Stimulated activated naive CD4-positive, alpha-beta T cell (primary cell): ENCODE results near the gene GPRIN1.
"Not testable (repeated sequence)": the region's sequence is repeated elsewhere in the genome, so short reads cannot be mapped to it uniquely, and the experiment has no call there.

Source experiments
- DNase-seq, 6 experiments: peaks; one replicate each; lab custom pipeline; 2025; lab: John Stamatoyannopoulos, UW

The GPRIN1 gene

DNA sequence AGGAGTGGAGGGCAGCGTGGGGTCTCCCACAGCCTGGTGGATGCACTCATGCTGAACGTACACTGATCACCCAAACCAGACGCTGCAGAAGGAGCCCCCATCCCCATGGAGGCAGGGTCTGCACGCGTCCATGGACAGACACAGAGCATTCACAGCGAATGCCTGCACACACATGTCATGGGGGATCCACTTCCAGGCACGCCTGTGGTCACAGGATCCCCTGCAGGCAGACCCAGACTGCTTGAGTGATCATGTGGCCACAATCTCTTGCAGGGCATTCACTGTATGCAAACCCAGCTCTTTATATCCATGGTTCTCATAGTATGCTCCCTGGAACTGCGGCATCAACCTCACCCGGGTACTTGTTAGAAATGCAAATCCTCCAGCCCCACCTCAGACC, 15.0 kb upstream of the GPRIN1 start:
- DNase-seq: no peak

DNA sequence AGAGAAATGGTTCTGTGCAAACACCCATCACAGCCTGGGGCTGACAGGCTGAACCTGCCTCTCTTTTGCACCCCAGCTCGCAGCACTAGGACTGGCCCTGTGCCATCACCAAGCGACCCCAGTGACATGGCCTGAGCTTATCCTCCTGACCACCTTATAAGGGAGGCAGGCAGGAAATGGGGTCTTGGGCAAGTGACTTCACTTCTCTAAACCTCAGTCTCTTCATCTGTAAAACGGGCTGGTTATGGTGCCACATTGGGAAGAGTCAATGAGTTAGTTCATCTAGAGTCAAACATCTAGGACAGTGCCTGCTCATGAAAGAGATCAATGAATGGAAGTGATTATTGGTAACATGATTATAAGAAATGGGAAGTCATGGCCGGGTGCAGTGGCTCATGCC, 14.2 kb upstream of the GPRIN1 start:
- DNase-seq: no peak

DNA sequence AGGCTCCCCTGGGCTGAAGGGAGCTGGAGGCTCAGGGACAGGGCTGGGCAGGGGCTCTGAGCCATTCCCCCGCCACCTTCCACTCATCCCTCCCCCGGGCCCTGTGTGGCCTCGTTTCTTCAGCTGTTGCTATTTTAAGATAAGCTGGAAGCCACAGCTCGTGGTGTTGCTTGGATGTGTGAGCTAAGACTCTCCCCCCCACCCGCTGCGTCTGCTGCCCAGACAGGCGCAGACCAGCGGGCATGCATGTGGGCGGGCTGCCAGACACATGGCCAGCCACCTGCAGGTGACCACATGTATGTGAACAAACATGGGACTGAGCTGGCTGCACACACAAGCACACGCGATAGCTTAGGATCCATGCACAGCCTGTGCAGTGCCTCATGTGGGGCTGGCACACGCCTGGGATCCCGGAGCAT, 11.7 kb upstream of the GPRIN1 start:
- no peak for DNase-seq

DNA sequence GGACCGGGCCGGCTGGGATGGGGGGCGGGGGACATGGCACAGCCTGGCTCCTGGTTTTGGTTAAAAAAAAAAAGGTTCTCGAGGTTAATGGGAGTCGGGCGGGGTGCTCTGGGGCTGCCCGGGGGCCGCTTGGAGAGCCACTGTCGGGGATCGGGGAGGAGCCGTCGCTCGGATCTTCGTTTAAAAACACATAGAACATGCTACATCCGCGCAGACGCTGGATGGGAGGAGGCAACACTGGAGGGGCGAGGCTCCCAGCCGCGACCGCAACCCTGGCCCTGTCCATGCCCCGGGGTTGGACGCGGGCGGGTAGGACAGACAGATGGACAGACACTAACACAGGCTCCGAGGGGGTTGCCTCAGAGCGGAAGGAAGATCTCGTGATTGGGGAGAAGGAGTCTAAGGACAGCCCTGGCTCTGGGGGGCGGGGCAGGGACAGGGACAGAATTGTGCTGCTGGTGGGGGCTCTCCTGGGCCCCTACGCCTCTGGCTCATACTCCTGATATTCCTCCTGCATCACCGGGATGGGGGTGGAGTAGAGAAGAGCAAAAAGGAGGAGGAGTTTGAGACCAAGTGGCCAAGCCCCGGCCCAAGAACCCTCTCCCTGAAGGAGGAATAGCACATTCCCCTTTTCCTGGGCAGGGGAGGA, 10.5 kb upstream of the GPRIN1 start:
- peak in 2 of 6 experiments; percentile 10 to 27 for DNase-seq

DNA sequence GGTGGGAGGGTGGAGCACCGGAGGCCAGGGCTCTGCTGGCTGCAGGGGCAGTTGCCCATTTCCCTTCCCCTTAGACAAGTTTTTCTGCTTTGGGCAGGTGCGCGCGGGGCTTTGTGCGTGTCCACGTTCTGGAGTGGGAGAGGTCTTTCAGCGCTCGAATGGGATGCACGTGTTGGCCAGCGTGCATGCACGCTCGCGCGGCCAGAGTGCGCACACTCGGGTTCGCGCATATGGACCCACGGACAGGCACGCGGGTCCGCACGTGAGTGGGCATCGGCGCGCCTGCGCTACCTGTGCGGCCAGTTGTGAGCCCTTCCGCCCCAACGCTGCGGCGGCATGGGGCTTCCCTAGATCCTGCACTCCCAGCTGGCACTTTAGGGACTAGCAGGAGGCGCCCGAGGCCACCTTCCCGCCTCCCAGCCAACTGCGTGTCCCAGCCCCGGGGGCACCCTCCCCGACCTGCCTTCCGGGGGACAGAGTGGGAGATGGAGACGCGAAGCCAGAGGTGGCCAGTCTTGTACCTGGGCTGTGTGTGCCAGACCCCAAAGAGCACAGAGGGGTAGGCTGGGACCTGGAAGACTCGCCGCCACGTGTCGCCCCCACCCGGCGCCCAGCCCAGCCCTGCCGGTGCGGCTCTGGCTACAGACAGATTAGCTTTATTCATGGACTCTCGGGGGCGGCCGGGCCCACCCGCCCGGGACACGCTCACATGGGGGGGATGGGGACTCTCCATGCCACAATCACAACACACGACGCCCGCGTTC, 9.8 kb upstream of the GPRIN1 start:
- no peak for DNase-seq

DNA sequence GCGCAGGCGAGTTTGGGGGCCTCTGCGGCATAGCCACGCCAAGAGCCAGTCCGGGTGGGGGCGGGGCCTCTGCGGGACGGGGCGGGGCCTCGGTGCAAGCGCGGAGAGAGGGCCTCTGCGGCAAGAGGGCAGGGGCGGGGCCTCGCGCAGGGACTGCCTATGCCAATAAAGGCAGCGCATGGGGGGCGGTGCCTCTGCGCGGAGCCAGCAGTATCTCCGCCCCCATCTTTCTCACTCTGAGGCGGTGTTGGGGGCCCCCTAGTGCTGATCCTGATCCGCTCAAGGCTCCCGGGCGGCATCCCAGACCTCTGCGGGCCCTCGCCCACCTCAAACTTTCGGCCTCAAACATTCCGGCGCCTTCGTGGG, 9.2 kb upstream of the GPRIN1 start:
- DNase-seq: peak; percentile 41 to 72 (median 58)

DNA sequence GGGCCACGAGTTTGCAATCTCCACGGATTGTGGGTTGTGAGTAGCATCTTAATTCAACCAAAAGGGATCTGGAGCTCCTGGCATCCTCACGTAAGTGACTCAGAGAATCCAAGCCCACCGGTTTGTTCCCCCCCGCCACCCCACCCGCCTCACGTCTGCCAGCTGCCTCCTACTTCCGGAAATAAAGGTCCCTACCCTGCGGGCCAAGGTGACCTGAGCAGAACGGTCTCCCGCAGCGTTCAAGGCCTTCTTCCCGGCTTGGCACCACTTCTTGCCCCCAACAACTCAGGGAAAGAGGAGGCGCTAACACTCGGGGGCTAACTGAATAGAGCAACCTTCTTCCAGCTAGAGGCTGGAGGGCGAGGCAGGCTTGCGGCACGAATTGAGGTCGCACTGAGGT, 8.8 kb upstream of the GPRIN1 start:
- DNase-seq: peak in 1 of 6 experiments; percentile 31

DNA sequence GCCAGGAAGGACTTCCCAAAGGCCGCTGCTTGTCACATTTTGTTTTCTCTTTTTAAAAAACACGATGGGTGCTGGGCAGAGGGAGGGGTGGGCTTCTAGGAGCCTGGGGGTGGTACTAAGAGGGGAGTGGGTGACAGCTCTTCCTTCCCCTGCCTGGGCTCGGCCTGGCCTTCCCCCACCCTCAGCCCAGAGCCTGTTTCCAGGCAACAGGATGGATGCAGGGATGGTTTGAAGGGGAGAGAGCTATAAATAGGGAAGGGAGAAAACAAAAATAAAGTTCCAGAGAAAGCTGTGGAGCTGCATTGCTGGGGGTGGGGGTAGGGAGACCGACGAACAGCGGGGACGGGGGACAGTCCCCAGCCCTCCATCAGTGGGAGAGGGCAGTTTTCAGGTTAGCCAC, 6.6 kb upstream of the GPRIN1 start:
- DNase-seq: no peak

DNA sequence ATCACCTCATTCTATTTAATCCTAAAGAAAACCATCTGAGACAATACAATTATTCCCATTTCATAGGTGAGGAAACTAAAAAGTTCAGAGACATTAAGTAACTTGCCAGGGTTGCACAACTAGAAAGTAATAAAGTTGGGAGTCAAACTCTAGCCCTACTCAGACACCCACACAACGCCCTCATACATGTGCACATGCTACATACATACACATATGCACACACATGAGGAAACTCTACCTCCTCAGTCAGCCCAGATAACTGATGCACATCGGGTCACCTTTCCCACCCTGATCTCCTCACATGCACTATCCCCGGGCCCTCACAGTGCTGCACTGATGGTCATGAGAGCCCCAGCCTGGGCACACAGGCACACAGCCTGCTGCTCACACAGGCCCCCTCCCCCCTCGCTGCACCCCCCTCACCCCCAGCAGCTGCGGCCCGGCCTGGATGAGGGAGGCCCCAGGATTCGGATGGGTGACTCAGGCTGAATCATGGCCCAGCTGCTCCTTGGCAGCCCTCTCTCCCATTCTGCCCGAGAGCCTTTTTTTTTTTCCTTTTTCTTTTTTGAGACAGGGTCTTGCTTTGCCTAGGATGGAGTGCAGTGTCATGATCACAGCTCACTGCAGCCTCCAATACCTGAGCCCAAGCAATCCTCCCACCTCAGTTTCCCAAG, 5.0 kb upstream of the GPRIN1 start:
- DNase-seq: no peak

DNA sequence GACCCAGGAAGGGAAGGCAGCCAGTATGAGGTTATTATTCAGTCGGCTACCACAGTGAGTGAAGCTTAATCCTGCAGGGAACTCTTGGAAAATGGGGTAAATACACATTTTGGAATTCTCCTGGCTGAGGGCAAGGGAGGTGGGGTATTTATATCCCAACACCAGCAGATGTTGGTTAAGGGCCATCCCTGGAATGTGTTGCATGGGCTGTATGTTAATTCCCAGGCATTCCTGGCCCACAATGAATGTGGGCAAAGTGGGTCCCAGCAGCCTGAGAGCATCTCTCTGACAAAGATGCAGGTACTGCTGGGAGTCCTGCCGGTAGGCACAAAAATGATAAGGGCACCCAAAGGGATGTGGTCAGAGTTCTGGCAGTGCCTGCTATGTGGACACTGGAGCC, 2.9 kb upstream of the GPRIN1 start:
- no peak for DNase-seq

DNA sequence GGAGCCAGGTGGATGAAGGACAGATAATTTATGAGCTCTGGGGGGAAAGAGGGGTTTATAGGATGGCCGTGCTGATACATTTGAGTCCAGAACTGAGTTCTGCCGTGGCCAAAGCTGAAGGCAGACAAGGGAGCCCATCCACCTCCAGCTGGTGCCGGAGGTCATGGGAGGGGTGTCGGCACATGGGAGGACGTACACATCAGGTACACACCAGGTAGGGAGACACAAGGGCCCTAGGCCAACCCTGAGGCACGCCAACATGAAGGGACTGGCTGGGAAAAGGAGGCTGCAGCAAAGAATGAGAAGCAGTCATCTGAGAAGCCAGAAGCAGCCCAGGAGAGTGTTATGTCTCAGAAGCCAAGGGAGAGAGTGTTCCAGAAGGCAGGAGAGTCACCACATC, 2.1 kb upstream of the GPRIN1 start:
- DNase-seq: no peak

DNA sequence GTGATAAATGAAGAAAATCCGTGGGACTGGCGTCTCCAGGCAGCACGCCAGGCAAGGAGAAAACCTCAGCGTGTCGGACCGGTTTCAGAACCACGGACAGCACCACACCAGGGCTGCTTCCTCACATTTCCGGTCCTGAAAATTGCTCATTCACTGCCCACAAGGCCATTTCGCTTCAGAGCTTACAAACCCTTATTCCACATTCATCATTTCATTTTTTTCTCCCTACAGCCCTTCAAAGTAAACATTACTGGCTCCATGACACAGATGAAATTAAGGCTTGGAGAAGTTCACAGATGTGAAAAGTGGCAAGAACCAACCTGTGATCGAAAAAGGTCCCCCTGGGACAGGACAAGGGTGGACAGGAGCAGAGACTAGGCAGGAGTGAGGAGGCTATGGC, 1.5 kb upstream of the GPRIN1 start:
- peak; percentile 9 to 60 (median 38) for DNase-seq

DNA sequence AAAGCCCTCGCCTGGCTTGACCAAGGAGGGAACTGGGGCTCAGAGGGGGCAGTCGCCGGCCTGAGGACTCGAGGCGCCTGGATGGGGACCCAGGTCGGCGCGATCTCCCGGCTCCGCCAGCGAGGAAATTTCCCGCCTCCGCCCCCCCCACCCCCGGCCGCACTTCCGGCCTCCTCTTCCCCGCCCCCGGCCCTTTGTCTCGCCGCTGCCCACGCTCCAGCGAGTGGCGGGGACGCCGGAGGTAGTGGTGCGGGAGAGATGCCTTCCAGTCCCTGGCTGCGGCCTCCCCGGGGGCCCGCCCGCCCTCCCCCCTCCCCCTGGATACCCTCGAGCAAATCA, 448 bp upstream of the GPRIN1 start:
- DNase-seq: no peak

DNA sequence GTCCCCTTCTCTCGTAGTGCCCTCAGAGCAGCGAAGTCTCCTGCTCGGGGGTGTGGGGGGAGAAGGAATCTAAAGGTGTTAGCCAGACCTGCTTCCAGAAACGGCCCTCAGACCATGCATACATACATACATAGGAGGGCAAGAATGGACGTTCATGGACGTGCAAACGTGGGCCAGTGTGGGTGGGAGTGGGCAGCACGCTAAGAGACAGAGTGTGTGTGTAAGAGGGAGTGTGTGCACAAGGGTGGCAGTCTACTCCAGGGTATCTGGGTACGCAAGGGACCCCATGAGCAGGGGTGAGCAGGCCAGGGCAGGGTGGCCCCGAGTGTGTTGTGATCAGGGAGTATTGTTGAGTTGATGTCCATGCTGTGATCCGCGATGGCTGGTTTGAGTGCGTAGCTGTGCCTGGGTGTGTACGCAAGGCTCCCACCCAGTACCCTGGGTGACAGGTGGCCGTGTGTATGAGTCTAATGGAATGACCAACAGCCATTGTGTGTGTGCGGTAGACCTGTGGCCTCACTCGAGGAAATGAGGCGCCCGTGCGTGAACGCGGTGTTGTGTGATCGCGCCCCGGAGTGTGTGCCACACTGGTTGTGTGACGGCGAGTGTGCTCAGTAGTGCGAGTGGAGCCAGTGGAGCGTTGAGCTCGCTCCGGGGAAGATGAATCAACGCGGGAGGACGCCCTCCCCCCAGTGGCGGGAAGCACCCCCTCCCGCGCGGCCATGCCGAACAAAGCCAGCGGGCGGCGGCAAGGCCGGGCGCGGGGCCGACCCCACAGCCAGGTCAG, 826 bp downstream of the GPRIN1 start:
- no peak for DNase-seq

DNA sequence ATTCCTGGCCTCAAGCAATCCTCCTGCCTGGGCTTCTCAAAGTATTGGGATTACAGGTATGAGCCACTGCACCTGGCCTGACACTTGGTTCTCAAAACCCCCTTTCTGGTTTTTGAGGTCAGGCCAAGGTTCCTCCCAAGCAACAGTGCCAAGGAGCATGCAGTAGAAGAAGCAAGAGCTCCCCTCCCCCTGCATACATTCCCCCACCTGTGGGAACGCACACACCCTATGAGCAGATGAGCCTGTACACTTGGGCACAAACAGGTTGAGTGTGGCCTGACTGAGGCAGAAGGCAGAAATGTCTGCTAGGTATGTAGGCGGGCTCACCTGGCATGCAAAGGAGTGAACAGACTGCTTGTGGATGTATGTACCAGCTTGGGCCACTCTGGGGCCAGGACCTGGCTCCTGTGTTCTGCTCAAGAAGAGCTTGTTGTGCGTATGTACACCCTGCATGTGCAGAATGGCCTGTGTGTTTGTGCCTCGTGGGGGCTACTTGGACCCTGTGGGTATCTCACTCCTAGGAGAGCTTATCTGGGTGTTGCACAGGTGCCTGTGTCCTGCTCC, 1.7 kb downstream of the GPRIN1 start:
- no peak for DNase-seq

DNA sequence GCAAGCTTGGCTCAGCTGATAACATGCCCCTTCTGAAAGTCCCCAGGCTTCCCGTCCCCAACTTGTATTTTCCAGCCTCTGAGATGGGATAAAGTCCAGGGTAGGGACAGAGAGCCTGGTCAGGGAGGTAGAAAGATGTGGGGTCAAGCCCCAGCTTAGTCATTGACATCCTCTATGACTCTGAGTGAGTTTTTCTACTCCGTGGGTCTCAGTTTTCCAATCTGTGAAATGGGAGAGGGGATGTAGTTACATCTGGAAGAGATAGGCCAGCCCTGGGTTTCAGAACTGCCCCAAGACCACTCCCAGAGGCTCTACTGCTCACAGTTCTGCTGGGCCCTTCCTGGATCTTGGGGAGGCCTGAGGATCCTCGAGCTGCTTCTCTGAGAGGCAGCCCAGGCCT, 3.1 kb downstream of the GPRIN1 start:
- no peak for DNase-seq

DNA sequence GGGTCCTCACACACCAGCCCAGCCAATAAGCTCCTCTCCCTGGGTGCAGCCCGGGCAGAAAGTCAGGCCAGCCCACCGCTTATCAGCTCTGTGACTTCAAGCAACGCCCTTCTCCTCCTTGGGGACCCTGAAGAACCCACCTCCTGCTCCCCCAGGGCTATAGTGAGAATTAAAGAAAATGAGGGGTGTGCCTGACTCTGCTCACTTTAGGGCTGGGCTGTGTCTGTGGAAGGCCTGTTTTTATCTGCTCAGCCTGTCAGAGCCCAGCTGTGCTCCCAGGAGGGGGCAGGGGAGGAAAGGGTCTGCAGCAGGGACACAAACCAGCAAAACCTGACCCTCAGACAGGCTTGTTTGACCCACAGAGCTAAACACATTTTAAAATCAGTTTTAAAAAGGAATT, 3.9 kb downstream of the GPRIN1 start:
- no peak for DNase-seq

DNA sequence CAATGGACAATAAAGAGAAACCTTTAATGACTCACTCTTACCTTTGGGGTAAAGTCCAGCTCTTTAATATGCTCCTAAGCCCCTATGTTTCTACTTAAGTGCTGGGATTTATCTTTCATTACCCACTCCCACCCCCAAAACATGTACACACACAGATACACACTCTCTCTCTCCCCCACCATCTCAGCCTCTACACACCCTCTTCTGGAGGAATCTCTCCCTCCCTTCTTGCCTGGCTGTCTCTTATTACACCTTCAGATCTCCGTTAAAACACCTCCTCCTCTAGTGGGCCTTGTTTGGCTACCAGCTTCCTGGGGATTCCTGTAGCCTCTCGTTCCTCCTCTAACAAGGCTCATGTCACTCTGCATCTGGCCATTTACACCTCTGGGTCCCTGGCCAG, 6.9 kb downstream of the GPRIN1 start:
- DNase-seq: no peak

DNA sequence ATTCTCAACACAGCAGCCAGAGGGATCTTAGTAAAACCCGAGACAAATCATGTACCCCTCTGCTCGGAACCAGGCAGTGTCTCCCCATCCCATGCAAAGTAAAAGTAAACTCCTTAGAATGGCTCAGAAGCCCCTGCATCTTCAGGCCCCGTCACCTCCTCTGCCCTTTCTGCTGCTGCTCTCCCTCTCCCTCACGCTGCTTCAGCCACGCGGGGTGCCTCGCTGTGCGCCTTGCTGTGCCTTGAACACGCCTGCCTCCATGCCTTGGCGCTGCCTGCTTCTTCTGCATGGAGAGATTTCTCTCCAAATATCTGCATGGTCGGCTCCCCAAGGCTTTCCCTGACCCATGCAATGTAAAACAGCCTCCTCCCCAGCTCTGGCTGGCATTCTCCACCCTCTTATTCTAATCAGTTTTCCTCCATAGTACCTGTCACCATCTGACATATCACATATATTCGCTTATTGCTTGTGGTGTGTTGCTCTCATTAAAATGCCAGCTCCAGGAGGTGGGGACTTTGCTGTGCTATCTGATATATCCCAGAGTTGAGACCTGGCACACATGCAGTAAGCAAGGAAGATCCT, 8.0 kb downstream of the GPRIN1 start:
- DNase-seq: no peak

DNA sequence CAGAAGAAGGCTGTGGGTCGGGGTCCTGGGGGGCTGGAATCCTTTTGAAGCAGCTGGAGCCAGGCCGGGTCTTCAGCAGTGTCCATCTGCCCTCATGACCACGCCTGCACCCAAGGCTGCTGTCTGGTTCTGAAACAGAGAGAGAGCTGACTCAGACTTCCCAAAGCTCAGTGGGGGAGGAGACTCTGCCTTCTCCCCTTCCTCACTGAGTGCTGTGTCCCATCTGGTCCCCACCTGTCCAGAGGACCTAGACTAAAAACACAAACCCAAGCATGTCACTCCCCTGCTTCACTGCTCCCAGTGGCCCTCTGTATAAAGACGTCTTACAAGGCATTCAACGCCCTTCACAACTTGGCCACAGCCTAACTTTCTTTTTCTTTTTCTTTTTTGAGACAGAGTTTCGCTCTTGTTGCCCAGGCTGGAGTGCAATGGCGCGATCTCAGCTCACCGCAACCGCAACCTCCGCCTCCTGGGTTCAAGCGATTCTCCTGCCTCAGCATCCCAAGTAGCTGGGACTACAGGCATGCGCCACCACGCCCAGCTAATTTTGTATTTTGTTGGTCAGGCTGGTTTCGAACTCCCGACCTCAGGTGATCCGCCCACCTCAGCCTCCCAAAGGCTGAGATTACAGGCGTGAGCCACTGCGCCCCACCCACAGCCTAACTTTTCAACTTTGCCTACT, 10.1 kb downstream of the GPRIN1 start:
- DNase-seq: not testable (repeated sequence)
